AG09319 (cell line): Measurements from ENCODE around the gene ESF1.

ENCODE experiments used
- DNase-seq: peaks from one replicate; pipeline ENCODE4 v3.0.0-alpha.2; 2010; ENCODE audit warnings: low read depth; ENCODE audit errors: extremely low read depth
- CTCF ChIP-seq: IDR thresholded peaks from 2 replicates; pipeline ENCODE4 v1.5.1; 2011; ENCODE audit warnings: low read depth, mild to moderate bottlenecking, inconsistent platforms, low read length, moderate library complexity

Gene ESF1

GRCh38 chr20:13715171-13715570 is 69.5 kb downstream of the ESF1 start:
- TF ChIP-seq CTCF: no peak
- DNase-seq: no peak

- no peak for DNase-seq
- no peak for TF ChIP-seq CTCF
Observed at GRCh38 chr20:13708234-13708633, 76.5 kb downstream of the ESF1 start.

GRCh38 chr20:13703265-13703664 is 81.5 kb downstream of the ESF1 start:
- TF ChIP-seq CTCF: no peak
- no peak for DNase-seq

- no peak for TF ChIP-seq CTCF
- no peak for DNase-seq
Observed at GRCh38 chr20:13701486-13701885, 83.2 kb downstream of the ESF1 start.

- TF ChIP-seq CTCF: no peak
- DNase-seq: no peak
Observed at GRCh38 chr20:13700761-13701160, 84.0 kb downstream of the ESF1 start.

GRCh38 chr20:13694420-13695150 is 90.1 kb downstream of the ESF1 start:
- DNase-seq: no peak
- no peak for TF ChIP-seq CTCF

- no peak for DNase-seq
- no peak for TF ChIP-seq CTCF
Observed at GRCh38 chr20:13692802-13693736, 91.7 kb downstream of the ESF1 start.
